ENCODE data around the gene LIG1.

LIG1 gene

GRCh38 chr19:48194041-48194843, 24.1 kb upstream of the LIG1 start:
- peak; percentile 64 for TF ChIP-seq CTCF (IDR thresholded peaks at IDR 0.05; ENCODE audit: low read depth, low read length)
- DNase-seq (ENCODE audit: low read depth in 2 of 2): peak; percentile 17 to 27

GRCh38 chr19:48192750-48193149, 22.6 kb upstream of the LIG1 start:
- TF ChIP-seq CTCF (IDR thresholded peaks at IDR 0.05; ENCODE audit: low read depth, low read length): no peak
- no peak for DNase-seq (ENCODE audit: low read depth in 2 of 2)
- H3K4me3 ChIP-seq (replicated peaks in 1 of 2; ENCODE audit: low read depth in 2 of 2, low read length in 2 of 2): no peak overlapping the region

More at GRCh38 chr19:48194041-48194843, 24.1 kb upstream of the LIG1 start:
- no peak overlapping the region for H3K4me3 ChIP-seq (replicated peaks in 1 of 2; ENCODE audit: low read depth in 2 of 2, low read length in 2 of 2)

- no peak for TF ChIP-seq CTCF (IDR thresholded peaks at IDR 0.05; ENCODE audit: low read depth, low read length)
- DNase-seq (ENCODE audit: low read depth in 2 of 2): no peak
- H3K4me3 ChIP-seq (replicated peaks in 1 of 2; ENCODE audit: low read depth in 2 of 2, low read length in 2 of 2): no peak overlapping the region
Observed at GRCh38 chr19:48190885-48191284, 20.7 kb upstream of the LIG1 start.

GRCh38 chr19:48190288-48190884, 20.2 kb upstream of the LIG1 start:
- TF ChIP-seq CTCF (IDR thresholded peaks at IDR 0.05; ENCODE audit: low read depth, low read length): no peak
- peak; percentile 39 to 40 for DNase-seq (ENCODE audit: low read depth in 2 of 2)

GRCh38 chr19:48186541-48186991, 16.4 kb upstream of the LIG1 start:
- DNase-seq (ENCODE audit: low read depth in 2 of 2): no peak
- TF ChIP-seq CTCF (IDR thresholded peaks at IDR 0.05; ENCODE audit: low read depth, low read length): no peak

More at GRCh38 chr19:48190288-48190884, 20.2 kb upstream of the LIG1 start:
- no peak overlapping the region for H3K4me3 ChIP-seq (replicated peaks in 1 of 2; ENCODE audit: low read depth in 2 of 2, low read length in 2 of 2)

GRCh38 chr19:48186015-48186414, 15.9 kb upstream of the LIG1 start:
- no peak for TF ChIP-seq CTCF (IDR thresholded peaks at IDR 0.05; ENCODE audit: low read depth, low read length)
- no peak overlapping the region for H3K4me3 ChIP-seq (replicated peaks in 1 of 2; ENCODE audit: low read depth in 2 of 2, low read length in 2 of 2)
- no peak for DNase-seq (ENCODE audit: low read depth in 2 of 2)

More at GRCh38 chr19:48186541-48186991, 16.4 kb upstream of the LIG1 start:
- H3K4me3 ChIP-seq (replicated peaks in 1 of 2; ENCODE audit: low read depth in 2 of 2, low read length in 2 of 2): no peak overlapping the region
